NCI-H526 (cell line): ENCODE measurements around the gene CEP97.

Experiments used
- DNase-seq, 2 experiments: peaks; one replicate each; lab custom pipeline; 2025; lab: John Stamatoyannopoulos, UW

CEP97 gene

GRCh38 chr3:101816215-101817149 is 92.1 kb downstream of the CEP97 start:
- DNase-seq: no peak

GRCh38 chr3:101817992-101818391 is 93.6 kb downstream of the CEP97 start:
- DNase-seq: no peak

GRCh38 chr3:101819649-101820206 is 95.3 kb downstream of the CEP97 start:
- no peak for DNase-seq
